ENCODE data around the gene FCGR3A. TPM values are rescaled to one million over a fixed set of nuclear protein-coding genes. Genes with fewer than 3 reads are reported as not detected.

FCGR3A gene
- total RNA-seq, 1 donor from 2014 or later: 2.5 TPM

Other genes starting within 250 kb of the FCGR3A start
- 0.49 TPM for gene MPZ, start 239.8 kb downstream of the FCGR3A start, total RNA-seq
- 22.1 TPM for gene SDHC, start 235.4 kb downstream of the FCGR3A start, total RNA-seq
- gene CFAP126, start 181.9 kb downstream of the FCGR3A start, total RNA-seq: 0.49 TPM
- gene FCGR2A, start 44.4 kb downstream of the FCGR3A start, total RNA-seq: 2.0 TPM
- 3.4 TPM for gene HSPA6, start 25.3 kb downstream of the FCGR3A start, total RNA-seq
- 0.25 TPM for gene FCGR3B, start 81.4 kb upstream of the FCGR3A start, total RNA-seq
- 0.25 TPM for gene FCGR2B, start 113.3 kb upstream of the FCGR3A start, total RNA-seq
- 0.49 TPM for gene FCRLA, start 157.4 kb upstream of the FCGR3A start, total RNA-seq
- gene FCRLB, start 171.7 kb upstream of the FCGR3A start, total RNA-seq: 0.74 TPM
- 47.7 TPM for gene DUSP12, start 200.0 kb upstream of the FCGR3A start, total RNA-seq
- 23.4 TPM for gene ATF6, start 216.5 kb upstream of the FCGR3A start, total RNA-seq